ENCODE measurements around the gene ZNF689. TPM values are rescaled to one million over a fixed set of nuclear protein-coding genes. Genes with fewer than 3 reads are reported as not detected.

The ZNF689 gene
- total and polyA plus RNA-seq, 2 of the 13 experiments (the other 11 are each of a cell fraction or from before 2014, with no cell fraction given) = 9.7 to 19.5 TPM

DNA sequence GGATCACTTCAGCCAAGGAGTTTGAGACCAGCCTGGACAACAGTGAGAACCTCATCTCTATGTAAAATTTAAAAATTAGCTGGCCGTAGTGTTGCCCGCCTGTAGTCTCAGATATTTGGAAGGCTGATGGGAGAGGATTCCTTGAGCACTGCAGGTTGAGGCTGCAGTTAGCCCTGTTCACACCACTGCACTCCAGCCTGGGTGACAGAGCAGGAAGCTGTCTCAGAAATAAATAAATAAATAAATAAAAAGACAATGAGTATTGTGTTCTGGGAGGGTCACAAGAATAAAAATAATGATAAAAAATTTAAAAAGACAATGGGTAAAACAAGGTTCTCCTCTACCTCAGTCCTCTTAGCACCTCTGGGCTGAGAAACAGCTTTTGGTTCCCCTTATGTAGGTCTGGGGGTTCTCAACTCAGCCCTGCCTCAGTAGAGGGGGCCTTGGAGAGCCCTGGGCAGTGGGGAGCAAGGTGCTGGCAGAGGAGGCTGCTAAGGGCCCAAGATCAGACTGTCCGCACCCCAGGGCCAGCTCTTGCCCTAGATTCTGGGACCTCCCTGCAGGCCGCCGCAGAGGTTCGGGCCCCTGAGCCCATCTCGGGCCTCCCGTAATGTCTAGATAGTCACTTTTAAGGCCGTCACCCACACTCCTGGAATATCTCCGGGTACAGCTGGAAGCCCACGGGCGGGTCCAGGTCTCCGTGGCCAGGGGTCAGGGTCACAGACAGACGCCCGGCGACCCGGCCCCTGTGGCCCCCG, 55.5 kb downstream of the ZNF689 start:
- DNase-seq (ENCODE audit: low spot score) = no peak
- Histone ChIP-seq H3K9ac (ENCODE audit: insufficient read depth, low read depth, low read length) (no peak overlapping the region), H3K27ac (ENCODE audit: extremely low read length, insufficient read depth, low read length) (no peak overlapping the region), H3K79me2 (ENCODE audit: insufficient read depth, low read length) (peaks cover 21% of the 10 kb centered on the region), H3K4me2 (ENCODE audit: low read depth, low read length) (no peak overlapping the region; the same call in 1 of the 2 replicates), H3K36me3 (replicated peaks in 1 of 2; ENCODE audit: control insufficient read depth in 1 of 2, insufficient read depth in 2 of 2, low read length in 2 of 2) (peaks cover 0 to 25% of the 10 kb centered on the region in 2 experiments; a peak in 4 of 5 replicates), H4K20me1 (ENCODE audit: insufficient read depth, low read length) (no peaks in the 10 kb centered on the region), H3K27me3 (ENCODE audit: control insufficient read depth in 1 of 2, insufficient read depth in 2 of 2, low read length in 2 of 2) (no peaks in the 10 kb centered on the region), H3K4me1 (ENCODE audit: insufficient read depth, low read length) (peaks cover 50% of the 10 kb centered on the region), H3K9me3 (ENCODE audit: low read length) (no peaks in the 10 kb centered on the region), H2AFZ (ENCODE audit: low read length) (no peak overlapping the region), H3K4me3 (replicated peaks in 1 of 3; ENCODE audit: insufficient read depth in 1 of 3, low read depth in 2 of 3, low read length in 3 of 3) (no peak overlapping the region)
- no peak for ATAC-seq
- no TSS peak for BruUV-seq (replicated peaks)
- 98% methylated on average over 18 of the region's 18 CpGs for WGBS (ENCODE audit: low lambda C conversion rate)
- CTCF ChIA-PET (ENCODE audit: low intra/inter-chr PET ratio, low total read pairs) = no interaction called here
- FAIRE-seq = no peak
- POLR2A ChIA-PET = interaction anchor here (0.8 to 1.5 kb wide), 4 partner anchors 17 to 125 kb away, joined by 3 to 7 read pairs (median 4); partner anchors contain the start of genes DCTPP1 and ZNF688
- in situ Hi-C loops (cut with HindIII; ENCODE audit: extremely low pct_ligation_motif_present, low pct_unique_long_range_greater_than_20kb) = no loop called here
- TF ChIP-seq ZC3H13 (CRISPR knock-in tag; IDR thresholded peaks at IDR 0.05) = 0 out of 2 replicates have a peak, but pooled peaks have one; percentile 10
- no peak for TF ChIP-seq ELF4 (CRISPR knock-in tag; IDR thresholded peaks at IDR 0.05; ENCODE audit: borderline replicate concordance)
- 0 out of 4 replicates have a peak, but pooled peaks of 1 of the 2 experiments have one; percentile 6 for TF ChIP-seq POLR2A (IDR thresholded peaks at IDR 0.05; ENCODE audit: insufficient read depth in 1 of 2, low read depth in 2 of 2, low read length in 2 of 2)
- TF ChIP-seq, protein P1, sequence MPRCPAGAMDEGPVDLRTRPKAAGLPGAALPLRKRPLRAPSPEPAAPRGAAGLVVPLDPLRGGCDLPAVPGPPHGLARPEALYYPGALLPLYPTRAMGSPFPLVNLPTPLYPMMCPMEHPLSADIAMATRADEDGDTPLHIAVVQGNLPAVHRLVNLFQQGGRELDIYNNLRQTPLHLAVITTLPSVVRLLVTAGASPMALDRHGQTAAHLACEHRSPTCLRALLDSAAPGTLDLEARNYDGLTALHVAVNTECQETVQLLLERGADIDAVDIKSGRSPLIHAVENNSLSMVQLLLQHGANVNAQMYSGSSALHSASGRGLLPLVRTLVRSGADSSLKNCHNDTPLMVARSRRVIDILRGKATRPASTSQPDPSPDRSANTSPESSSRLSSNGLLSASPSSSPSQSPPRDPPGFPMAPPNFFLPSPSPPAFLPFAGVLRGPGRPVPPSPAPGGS (CRISPR knock-in tag; IDR thresholded peaks at IDR 0.05) = 0 out of 2 replicates have a peak, but pooled peaks have one; percentile 31
- no peak for TF ChIP-seq ZNF570 (CRISPR knock-in tag; IDR thresholded peaks at IDR 0.05; ENCODE audit: borderline replicate concordance)
- intact Hi-C loops (cut with micrococcal nuclease; ENCODE audit: unreplicated experiment) = loop anchor here (5.0 kb wide), 1 partner anchor 43 kb away; no protein-coding TSS in a partner anchor

Measured in HepG2 (cell line).